ENCODE measurements around the gene STK35. TPM values are rescaled to one million over a fixed set of nuclear protein-coding genes. Genes with fewer than 3 reads are reported as not detected.
A peak's percentile ranks its signal among the peaks of the same experiment; 100 is the strongest.

The STK35 gene
- total RNA-seq, 4 donors from 2014 or later = 13.3 to 26.1 (median 20.5) TPM

GRCh38 chr20:2093159-2093781, 8.4 kb upstream of the STK35 start:
- 54 to 57% methylated on average over 4 of the region's 4 CpGs for WGBS, 2 donors
- no peaks in the 10 kb centered on the region for H3K4me1 ChIP-seq
- no peak for DNase-seq (ENCODE audit: low spot score in 2 of 2)
- no peak overlapping the region for H3K4me3 ChIP-seq
- H3K9me3 ChIP-seq = no peaks in the 10 kb centered on the region
- H3K27me3 ChIP-seq = peaks cover 0 to 58% of the 10 kb centered on the region in 2 donors
- no peaks in the 10 kb centered on the region for H3K36me3 ChIP-seq
- no peak overlapping the region for H3K27ac ChIP-seq
- TF ChIP-seq CTCF (IDR thresholded peaks at IDR 0.05) (peak in 1 of 5 experiments; percentile 21), EP300 (IDR thresholded peaks at IDR 0.05) (no peak)

DNA sequence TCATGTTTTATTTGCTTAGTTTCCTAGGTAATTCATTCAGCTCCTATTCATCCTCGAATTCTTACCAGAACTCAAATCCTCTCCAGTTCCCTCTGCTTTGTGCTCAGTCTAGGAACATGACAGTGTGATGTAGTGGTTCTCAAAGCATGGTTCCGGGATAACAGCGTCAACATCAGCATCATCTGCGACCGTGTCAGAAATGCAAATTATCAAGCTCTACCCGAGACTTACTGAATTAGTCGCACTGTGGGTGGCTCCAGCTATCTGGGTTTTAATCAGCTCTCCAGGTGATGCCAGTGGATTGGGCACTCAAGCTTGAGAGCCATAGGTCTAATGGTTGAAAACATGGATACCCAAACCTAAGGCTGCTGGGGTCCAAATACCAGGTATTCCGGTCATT, 7.7 kb upstream of the STK35 start:
- DNase-seq (ENCODE audit: low spot score in 2 of 2) = no peak
- Histone ChIP-seq H3K27ac (no peak overlapping the region), H3K4me1 (no peaks in the 10 kb centered on the region), H3K9me3 (no peaks in the 10 kb centered on the region), H3K27me3 (peaks cover 0 to 54% of the 10 kb centered on the region in 2 donors), H3K36me3 (no peaks in the 10 kb centered on the region), H3K4me3 (no peak overlapping the region)
- 44 to 56% methylated on average over 8 of the region's 8 CpGs for WGBS, 2 donors
- TF ChIP-seq POLR2A (IDR thresholded peaks at IDR 0.05) (no peak), CTCF (IDR thresholded peaks at IDR 0.05) (no peak), EP300 (IDR thresholded peaks at IDR 0.05) (no peak)

DNA sequence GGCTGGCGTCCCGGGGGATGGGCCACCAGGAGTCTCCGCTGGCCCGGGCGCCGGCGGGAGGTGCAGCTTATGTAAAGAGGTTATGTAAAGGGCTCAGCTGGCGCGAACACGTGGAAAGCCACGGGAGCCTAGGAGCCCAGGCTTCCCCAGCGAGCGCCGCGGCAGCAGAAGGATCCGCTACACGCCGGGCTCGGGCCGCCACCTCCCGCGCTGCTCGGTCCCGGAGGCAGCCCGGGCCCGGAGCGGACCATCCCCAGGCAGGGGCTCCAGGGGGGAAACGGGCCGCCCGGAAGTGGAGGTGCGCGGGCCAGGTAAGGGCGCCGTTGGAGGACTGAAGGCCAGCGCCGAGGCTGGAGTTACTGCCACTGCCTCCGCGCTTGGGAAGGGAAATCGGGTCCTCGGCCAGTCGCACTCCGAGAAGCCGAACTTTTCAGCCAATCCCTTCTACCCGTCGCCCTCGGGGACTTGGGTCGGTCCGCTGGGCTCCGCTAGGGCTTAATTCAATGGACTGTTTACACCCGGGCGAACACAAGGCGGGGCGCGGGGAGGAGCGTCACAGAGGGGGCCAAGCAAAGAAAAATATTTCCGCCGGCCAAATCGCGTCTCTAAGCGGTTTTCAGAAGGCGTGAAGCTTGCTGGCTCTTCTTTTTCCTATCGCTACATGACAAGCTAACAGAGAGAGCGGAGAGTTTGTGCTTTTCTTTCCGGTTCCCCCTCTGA, 398 bp downstream of the STK35 start:
- Histone ChIP-seq H3K36me3 (peaks cover 0 to under 1% (median 0%) of the 10 kb centered on the region in 3 donors), H3K4me1 (peaks cover 0 to 49% (median 32%) of the 10 kb centered on the region in 4 donors), H3K9me3 (no peaks in the 10 kb centered on the region), H3K4me3 (peak overlapping the region; percentile 76 to 96 (median 89)), H3K27me3 (no peaks in the 10 kb centered on the region), H3K27ac (peak overlapping the region; percentile 94 to 99 (median 98))
- WGBS, 2 donors = 2 to 5% methylated on average over 20 to 64 of the region's 64 CpGs
- DNase-seq (ENCODE audit: low spot score in 2 of 2) = peak; percentile 84 to 88
- peak in 1 of 2 donors; percentile 39 for TF ChIP-seq POLR2A (IDR thresholded peaks at IDR 0.05)
- TF ChIP-seq EP300 (IDR thresholded peaks at IDR 0.05) = peak in 1 of 2 donors; percentile 6
- peak in 2 of 5 experiments; percentile 68 to 77 for TF ChIP-seq CTCF (IDR thresholded peaks at IDR 0.05)

GRCh38 chr20:2102585-2103460, 1.2 kb downstream of the STK35 start:
- TF ChIP-seq CTCF (IDR thresholded peaks at IDR 0.05) (peak in 2 of 5 experiments; percentile 29 to 59), POLR2A (IDR thresholded peaks at IDR 0.05) (peak; percentile 42 to 70), EP300 (IDR thresholded peaks at IDR 0.05) (peak; percentile 11 to 90)
- H3K9me3 ChIP-seq = no peaks in the 10 kb centered on the region

More at GRCh38 chr20:2102585-2103460, 1.2 kb downstream of the STK35 start:
- H3K36me3 ChIP-seq = peaks cover 0 to 3% (median 0%) of the 10 kb centered on the region in 3 donors
- peak; percentile 77 to 82 for DNase-seq (ENCODE audit: low spot score in 2 of 2)
- 0 to 3% methylated on average over 24 to 34 of the region's 95 CpGs for WGBS, 2 donors
- no peaks in the 10 kb centered on the region for H3K27me3 ChIP-seq
- peak overlapping the region; percentile 94 to 99 (median 98) for H3K27ac ChIP-seq
- H3K4me3 ChIP-seq = peak overlapping the region; percentile 76 to 96 (median 89)
- H3K4me1 ChIP-seq = peaks cover 0 to 57% (median 33%) of the 10 kb centered on the region in 4 donors

All from tibial nerve (tissue), 4 donors.